Epithelial cell of esophagus (primary cell): ENCODE data around the gene MYL2.

Source experiments
- DNase-seq: peaks from one replicate; pipeline ENCODE4 v3.0.0; 2010; ENCODE audit warnings: low read depth
- H3K4me3 ChIP-seq: 2 replicates; pipeline ENCODE4 v1.5.1; 2011; ENCODE audit warnings: mild to moderate bottlenecking, low read length, control low read depth
- TF ChIP-seq, protein P1 (sequence below): IDR thresholded peaks from 2 replicates; pipeline ENCODE4 v1.5.1; 2011; ENCODE audit warnings: low read depth, mild to moderate bottlenecking, low read length, control low read depth, inconsistent platforms; ENCODE audit not compliant: insufficient read depth; ENCODE audit errors: missing control alignments

MYL2 gene

DNA sequence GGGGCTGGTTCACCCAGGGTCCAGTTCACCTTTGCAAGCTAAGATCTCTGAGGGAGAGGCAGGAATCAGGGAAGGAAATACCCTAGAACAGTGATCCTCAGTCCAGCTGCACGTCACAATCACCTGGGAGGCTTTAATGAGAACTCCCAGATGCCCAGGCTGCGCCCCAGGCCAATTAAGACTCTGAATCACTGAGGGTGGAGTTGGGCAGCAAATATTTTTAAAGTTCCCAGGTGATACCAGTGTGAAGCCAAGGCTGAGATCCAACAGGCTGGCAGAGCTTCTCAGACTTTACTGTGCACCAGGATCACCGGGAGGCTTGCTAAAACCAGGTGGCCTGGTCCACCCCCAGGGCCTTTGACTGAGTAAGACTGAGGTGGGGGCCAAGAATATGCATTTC, 23.8 kb downstream of the MYL2 start:
- H3K4me3 ChIP-seq = no peak overlapping the region
- DNase-seq = peak; percentile 96
- TF ChIP-seq, protein P1, sequence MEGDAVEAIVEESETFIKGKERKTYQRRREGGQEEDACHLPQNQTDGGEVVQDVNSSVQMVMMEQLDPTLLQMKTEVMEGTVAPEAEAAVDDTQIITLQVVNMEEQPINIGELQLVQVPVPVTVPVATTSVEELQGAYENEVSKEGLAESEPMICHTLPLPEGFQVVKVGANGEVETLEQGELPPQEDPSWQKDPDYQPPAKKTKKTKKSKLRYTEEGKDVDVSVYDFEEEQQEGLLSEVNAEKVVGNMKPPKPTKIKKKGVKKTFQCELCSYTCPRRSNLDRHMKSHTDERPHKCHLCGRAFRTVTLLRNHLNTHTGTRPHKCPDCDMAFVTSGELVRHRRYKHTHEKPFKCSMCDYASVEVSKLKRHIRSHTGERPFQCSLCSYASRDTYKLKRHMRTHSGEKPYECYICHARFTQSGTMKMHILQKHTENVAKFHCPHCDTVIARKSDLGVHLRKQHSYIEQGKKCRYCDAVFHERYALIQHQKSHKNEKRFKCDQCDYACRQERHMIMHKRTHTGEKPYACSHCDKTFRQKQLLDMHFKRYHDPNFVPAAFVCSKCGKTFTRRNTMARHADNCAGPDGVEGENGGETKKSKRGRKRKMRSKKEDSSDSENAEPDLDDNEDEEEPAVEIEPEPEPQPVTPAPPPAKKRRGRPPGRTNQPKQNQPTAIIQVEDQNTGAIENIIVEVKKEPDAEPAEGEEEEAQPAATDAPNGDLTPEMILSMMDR = no peak

DNA sequence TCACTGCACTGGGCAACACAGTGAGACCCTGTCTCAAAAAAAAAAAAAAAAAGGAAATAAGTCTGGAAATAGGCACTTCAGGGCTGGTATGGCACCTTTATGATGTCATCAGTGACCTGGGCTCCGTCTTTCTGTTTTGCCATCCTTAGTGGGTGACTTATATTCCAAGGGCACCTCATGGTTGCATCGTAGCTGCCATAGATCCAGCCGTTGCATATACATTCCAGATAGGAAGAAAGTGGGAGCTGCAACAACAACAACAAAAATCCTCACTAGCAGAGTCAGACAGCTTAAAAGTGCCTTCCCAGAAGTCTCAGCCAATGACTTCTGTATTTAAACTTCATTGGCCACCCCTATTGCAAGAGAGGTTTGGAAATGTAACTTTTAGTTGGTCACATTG, 26.4 kb downstream of the MYL2 start:
- TF ChIP-seq, protein P1 = no peak
- H3K4me3 ChIP-seq = no peak overlapping the region
- no peak for DNase-seq

DNA sequence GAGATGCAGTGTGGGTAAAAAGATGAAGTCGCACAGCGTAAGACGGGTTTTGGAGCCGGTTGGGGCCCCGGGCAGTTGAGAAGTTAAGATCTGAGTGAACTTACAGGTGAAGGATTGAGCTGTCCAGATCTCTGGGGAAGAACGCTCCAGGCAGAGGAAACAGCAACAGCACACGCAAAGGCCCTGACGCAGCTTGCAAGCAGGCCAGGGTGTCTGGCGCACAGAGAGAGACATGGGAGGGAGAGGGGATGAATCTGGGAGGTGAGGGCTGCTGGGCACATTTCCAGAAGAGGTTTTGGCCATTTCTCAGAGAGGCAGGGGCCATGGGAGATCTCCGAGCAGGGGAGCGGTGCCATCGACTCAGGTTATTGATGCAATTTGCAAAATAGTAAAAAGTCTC, 31.0 kb downstream of the MYL2 start:
- no peak for DNase-seq
- no peak overlapping the region for H3K4me3 ChIP-seq
- TF ChIP-seq, protein P1 = no peak

DNA sequence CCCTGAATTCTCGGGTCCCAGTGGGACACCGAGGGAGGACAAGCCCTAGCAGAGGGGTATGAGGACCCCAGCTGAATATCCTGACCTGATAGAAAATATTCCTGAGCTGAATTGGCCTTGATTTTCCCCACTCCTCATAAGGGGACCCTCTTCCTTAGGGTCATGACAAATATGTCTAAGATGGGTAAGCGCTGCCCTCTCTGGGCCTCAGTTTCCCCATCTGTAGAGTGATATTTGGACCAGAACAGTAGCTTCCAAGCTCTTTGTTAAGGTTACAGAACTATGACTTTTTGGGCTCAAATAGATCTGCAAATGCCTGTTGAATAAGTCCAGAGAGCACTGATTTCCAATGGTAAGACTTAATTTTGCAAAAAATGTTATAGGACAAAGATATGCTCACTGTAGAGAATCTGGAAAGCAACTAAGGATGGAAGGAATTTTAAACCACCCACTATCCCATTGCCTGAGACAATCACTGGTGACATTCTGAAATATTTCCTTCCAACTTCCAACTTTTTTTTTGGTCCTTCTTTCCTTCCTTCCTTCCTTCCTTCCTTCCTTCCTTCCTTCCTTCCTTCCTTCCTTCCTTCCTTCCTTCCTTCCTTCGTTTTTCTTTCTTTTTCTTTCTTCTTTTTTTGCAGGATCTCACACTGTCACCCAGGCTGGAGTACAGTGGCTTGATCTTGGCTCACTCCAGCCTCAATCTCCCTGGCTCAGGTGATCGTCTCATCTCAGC, 32.0 kb downstream of the MYL2 start:
- H3K4me3 ChIP-seq = no peak overlapping the region
- TF ChIP-seq, protein P1 = no peak
- no peak for DNase-seq

DNA sequence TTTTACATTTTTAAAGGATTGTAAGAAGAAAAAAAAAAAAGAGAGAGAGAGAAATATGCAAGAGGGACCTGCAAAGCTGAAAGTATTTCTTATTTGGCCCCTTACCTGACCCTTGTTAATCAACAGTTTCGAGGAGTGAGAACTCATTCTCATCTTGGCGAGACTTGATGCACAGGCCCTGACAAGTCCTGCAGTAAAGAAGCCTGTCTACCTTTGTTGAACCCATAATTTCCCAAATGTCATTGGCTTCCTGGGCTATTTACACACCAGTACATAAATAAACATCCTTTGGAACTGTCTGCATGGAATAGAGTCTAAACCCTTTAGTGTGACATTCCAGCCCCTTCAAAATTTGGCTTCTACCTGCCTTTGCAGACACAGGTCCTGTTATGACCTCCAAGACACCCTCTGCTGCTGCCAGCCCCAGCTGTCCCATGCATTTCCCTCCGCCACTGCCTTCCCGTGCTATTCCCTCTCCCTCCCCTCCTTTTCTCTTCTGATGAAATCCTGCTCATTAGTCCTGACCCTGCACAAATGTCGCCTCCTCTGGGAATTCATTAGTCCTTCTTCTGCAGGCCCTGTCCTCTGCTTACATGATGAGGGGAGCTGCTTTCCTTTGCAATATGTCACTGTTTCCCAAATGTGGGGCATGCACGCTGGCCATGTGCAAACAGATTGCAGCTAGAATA, 35.1 kb downstream of the MYL2 start:
- peak; percentile 71 for DNase-seq
- TF ChIP-seq, protein P1 = no peak
- no peak overlapping the region for H3K4me3 ChIP-seq

DNA sequence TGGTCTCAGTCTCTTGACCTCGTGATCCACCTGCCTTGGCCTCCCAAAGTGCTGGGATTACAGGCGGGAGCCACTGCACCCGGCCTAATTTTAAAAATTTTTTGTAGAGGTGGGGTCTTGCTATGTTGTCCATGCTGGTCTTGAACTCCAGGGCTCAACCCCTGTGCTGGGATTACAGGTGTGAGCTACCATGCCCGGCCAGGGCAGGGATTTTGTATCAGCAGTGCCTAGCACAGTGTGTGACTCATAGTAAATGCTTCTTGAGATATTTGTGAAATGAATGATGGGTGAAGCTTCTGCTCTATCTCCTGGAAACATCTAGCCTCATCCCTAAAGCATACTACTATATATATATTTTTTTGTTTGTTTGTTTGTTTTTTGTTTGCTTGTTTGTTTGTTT, 37.1 kb downstream of the MYL2 start:
- TF ChIP-seq, protein P1 = no peak
- no peak for DNase-seq
- no peak overlapping the region for H3K4me3 ChIP-seq

DNA sequence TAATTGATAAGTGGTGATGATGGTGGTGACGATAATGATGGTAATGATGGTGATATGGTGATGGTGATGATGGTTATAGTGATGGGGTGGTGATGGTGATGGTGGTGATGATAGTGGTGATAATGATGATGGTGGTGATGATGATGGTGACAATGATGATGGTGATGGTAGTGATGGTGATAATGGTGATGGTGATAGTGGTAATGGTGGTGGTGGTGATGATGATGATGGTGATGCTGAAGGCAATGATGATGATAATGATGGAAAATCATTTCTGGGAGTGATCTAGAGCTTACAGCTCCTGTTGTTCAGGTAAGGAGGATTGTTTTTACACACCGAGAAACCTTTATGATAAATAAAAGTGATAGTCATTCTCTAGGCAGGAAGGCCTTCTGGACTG, 39.7 kb downstream of the MYL2 start:
- no peak for DNase-seq
- TF ChIP-seq, protein P1 = no peak
- H3K4me3 ChIP-seq = no peak overlapping the region
